GM12872 (cell line): ENCODE measurements around the gene FAM174B.
A peak's percentile ranks its signal among the peaks of the same experiment; 100 is the strongest.

Experiments
- CTCF ChIP-seq: IDR thresholded peaks from 3 replicates; pipeline ENCODE4 v1.5.1; 2011; ENCODE audit warnings: low read depth, mild to moderate bottlenecking, low read length, moderate library complexity; ENCODE audit not compliant: insufficient read depth

FAM174B gene

GRCh38 chr15:92655178-92655995, at the start of gene FAM174B:
TSS of gene FAM174B (minus strand) at chr15:92655775.
- 0 out of 3 replicates have a peak, but pooled peaks have one; percentile 3 for TF ChIP-seq CTCF

- no peak for TF ChIP-seq CTCF
Observed at GRCh38 chr15:92696096-92696495, 40.5 kb upstream of the FAM174B start.

GRCh38 chr15:92693691-92694331, 38.2 kb upstream of the FAM174B start:
- 0 out of 3 replicates have a peak, but pooled peaks have one; percentile 29 for TF ChIP-seq CTCF

- no peak for TF ChIP-seq CTCF
Observed at GRCh38 chr15:92690395-92690794, 34.8 kb upstream of the FAM174B start.

GRCh38 chr15:92687746-92688145, 32.2 kb upstream of the FAM174B start:
- no peak for TF ChIP-seq CTCF

GRCh38 chr15:92687195-92687602, 31.6 kb upstream of the FAM174B start:
- TF ChIP-seq CTCF, result no peak

GRCh38 chr15:92683511-92683834, 27.9 kb upstream of the FAM174B start:
- peak; percentile 43; the same call in 2 of the 3 replicates for TF ChIP-seq CTCF
